Thoracic aorta (tissue), 2 donors: Measurements from ENCODE around the gene KHNYN. TPM values are rescaled to one million over a fixed set of nuclear protein-coding genes. Genes with fewer than 3 reads are reported as not detected.

Source experiments
- ATAC-seq: fragments of 150-250 bp; one replicate; pipeline ENCODE4 v1.8.0; 2017; ENCODE audit warnings: low read depth; ENCODE audit not compliant: insufficient number of reproducible peaks, low FRiP score
- DNase-seq: peaks from one replicate; pipeline ENCODE4 v3.0.0-alpha.2; 2020; ENCODE audit warnings: low spot score
- H3K27ac ChIP-seq, 2 donors: fragments of 200-600 bp; sonication (generic); 1 replicate in 1 of 2; 2 replicates in 1 of 2; pipeline ENCODE4 v1.5.1; 2016; ENCODE audit warnings: mild to moderate bottlenecking in 2 of 2, moderate library complexity in 2 of 2
- H3K27me3 ChIP-seq: fragments of 200-600 bp; sonication (generic); replicated peaks from 2 replicates; pipeline ENCODE4 v1.6.0; 2016; ENCODE audit warnings: mild to moderate bottlenecking; ENCODE audit not compliant: insufficient read depth
- H3K36me3 ChIP-seq: fragments of 200-600 bp; sonication (generic); one replicate; pipeline ENCODE4 v1.5.1; 2016
- H3K4me1 ChIP-seq, 2 donors: fragments of 200-600 bp; sonication (generic); 1 replicate in 1 of 2; 2 replicates in 1 of 2; pipeline versions ENCODE4 v1.5.1 to v1.6.0; 2016; ENCODE audit warnings: low read depth in 2 of 2, mild to moderate bottlenecking in 1 of 2; ENCODE audit not compliant: control insufficient read depth in 1 of 2
- H3K4me3 ChIP-seq: fragments of 200-600 bp; sonication (generic); 2 replicates; pipeline ENCODE4 v1.5.1; 2016; ENCODE audit warnings: mild to moderate bottlenecking
- H3K9me3 ChIP-seq: fragments of 200-600 bp; sonication (generic); 2 replicates; pipeline ENCODE4 v1.5.1; 2016
- total RNA-seq, 2 donors: library from RNA; depleted of rRNA; stranded (reverse); fragments of >200 nt; gene quantifications; one replicate each; pipeline versions ENCODE4 v1.1.0 to v1.2.3, GENCODE V29; 2016
- TF ChIP-seq, protein P1 (sequence below): fragments of 200-600 bp; sonication (generic); IDR thresholded peaks from one replicate; pipeline ENCODE4 v1.5.1; 2019; ENCODE audit warnings: antibody characterized with exemption

The KHNYN gene
- total RNA-seq, 2 donors from 2014 or later: 62.8 to 71.6 TPM

DNA sequence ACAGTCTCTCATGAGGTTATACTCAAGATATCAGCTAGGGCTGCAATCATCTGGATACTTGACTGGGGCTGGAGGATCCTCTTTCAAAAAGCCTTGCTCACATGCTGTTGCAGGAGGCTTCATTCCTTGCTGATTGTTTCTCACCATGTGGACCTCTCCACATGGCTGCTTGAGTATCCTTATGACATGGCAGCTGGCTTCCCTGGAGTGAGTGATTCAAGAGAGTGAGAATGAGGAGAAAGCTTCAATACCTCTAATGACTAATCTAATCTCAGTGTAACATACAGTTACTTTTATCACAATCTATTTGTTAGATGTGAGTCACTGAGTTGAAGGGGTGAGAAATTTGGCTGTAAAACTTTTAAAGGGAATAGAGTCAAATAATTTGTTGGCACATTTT lies 27.2 kb downstream of the KHNYN start:
- no peak overlapping the region for H3K4me3 ChIP-seq
- H3K27me3 ChIP-seq: no peaks in the 10 kb centered on the region
- DNase-seq (no peak), ATAC-seq (no peak)
- no peak overlapping the region for H3K27ac ChIP-seq
- H3K36me3 ChIP-seq: no peaks in the 10 kb centered on the region
- no peaks in the 10 kb centered on the region for H3K4me1 ChIP-seq
- no peaks in the 10 kb centered on the region for H3K9me3 ChIP-seq
- TF ChIP-seq, protein P1, sequence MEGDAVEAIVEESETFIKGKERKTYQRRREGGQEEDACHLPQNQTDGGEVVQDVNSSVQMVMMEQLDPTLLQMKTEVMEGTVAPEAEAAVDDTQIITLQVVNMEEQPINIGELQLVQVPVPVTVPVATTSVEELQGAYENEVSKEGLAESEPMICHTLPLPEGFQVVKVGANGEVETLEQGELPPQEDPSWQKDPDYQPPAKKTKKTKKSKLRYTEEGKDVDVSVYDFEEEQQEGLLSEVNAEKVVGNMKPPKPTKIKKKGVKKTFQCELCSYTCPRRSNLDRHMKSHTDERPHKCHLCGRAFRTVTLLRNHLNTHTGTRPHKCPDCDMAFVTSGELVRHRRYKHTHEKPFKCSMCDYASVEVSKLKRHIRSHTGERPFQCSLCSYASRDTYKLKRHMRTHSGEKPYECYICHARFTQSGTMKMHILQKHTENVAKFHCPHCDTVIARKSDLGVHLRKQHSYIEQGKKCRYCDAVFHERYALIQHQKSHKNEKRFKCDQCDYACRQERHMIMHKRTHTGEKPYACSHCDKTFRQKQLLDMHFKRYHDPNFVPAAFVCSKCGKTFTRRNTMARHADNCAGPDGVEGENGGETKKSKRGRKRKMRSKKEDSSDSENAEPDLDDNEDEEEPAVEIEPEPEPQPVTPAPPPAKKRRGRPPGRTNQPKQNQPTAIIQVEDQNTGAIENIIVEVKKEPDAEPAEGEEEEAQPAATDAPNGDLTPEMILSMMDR: no peak

DNA sequence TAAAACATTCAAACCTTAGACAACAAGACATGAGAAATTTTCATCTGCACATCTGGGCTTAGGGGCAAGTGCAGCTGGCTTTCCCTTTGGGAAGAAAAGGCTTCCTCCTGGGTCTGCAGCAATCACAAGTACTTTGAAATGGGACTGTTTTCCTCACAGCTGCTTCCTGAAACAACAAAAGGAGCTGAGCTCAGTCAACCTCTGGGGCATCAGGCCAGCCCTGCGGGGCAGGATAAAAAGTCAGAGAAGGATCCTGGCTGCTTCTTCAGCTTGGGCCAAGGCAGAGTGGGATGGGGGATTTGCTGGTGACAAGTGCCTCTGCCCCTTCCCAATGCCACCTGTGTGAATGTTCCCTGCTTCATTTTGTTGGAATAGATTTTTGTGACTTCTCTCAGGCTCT lies 29.0 kb downstream of the KHNYN start:
- ATAC-seq (no peak), DNase-seq (no peak)
- H3K4me1 ChIP-seq: no peaks in the 10 kb centered on the region
- no peaks in the 10 kb centered on the region for H3K27me3 ChIP-seq
- H3K27ac ChIP-seq: no peak overlapping the region
- H3K36me3 ChIP-seq: no peaks in the 10 kb centered on the region
- no peaks in the 10 kb centered on the region for H3K9me3 ChIP-seq
- TF ChIP-seq, protein P1: no peak
- H3K4me3 ChIP-seq: no peak overlapping the region

DNA sequence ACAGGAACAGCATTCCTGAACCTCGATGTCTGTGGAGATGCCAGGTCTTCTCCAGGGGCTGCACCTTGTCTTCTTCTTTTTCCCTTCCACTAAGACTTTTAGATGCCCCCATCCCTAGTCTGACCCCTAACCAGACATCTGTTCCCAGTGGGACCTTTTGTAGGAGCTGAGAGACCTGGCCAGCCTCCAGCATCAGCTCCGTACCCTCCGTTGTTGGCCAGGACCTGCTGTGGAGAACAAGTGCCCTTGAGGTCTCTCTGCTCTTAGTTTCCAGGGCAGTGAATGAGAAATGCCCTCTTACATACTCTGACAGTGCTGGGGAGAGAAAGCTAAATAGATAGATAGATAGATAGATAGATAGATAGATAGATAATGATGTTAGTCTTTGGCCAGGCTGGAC lies 29.6 kb downstream of the KHNYN start:
- Histone ChIP-seq H3K4me1 (no peaks in the 10 kb centered on the region), H3K27ac (no peak overlapping the region), H3K27me3 (no peaks in the 10 kb centered on the region), H3K9me3 (no peaks in the 10 kb centered on the region), H3K4me3 (no peak overlapping the region), H3K36me3 (no peaks in the 10 kb centered on the region)
- ATAC-seq (no peak), DNase-seq (no peak)
- TF ChIP-seq, protein P1: no peak

DNA sequence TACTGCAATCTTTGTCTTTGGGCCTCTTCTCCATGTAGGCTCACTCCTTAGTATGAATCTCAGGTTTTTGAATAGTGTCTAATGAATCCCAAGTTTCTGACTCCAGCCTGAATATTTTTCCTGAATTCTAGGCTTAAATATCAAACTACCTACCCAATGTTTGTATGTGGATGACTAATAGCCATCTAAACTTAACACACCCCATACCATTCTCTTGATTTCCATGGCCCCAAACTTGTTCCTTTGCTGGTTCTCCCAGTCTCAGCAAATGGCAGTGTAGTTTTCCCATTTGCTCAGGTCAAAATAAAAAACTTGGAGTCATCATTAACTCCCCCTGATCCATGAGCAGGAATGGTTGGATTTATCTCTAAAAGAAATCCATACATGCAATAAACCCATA lies 31.6 kb downstream of the KHNYN start:
- H3K4me1 ChIP-seq: no peaks in the 10 kb centered on the region
- H3K27ac ChIP-seq: no peak overlapping the region
- H3K4me3 ChIP-seq: no peak overlapping the region
- ATAC-seq: no peak
- no peaks in the 10 kb centered on the region for H3K9me3 ChIP-seq
- TF ChIP-seq, protein P1: no peak
- H3K27me3 ChIP-seq: no peaks in the 10 kb centered on the region
- no peaks in the 10 kb centered on the region for H3K36me3 ChIP-seq
- no peak for DNase-seq

GRCh38 chr14:24463017-24463883 lies 33.5 kb downstream of the KHNYN start:
- no peaks in the 10 kb centered on the region for H3K27me3 ChIP-seq
- no peaks in the 10 kb centered on the region for H3K36me3 ChIP-seq
- H3K4me3 ChIP-seq: no peak overlapping the region
- TF ChIP-seq, protein P1: no peak
- no peak for ATAC-seq
- no peak for DNase-seq
- no peak overlapping the region for H3K27ac ChIP-seq
- no peaks in the 10 kb centered on the region for H3K9me3 ChIP-seq
- no peaks in the 10 kb centered on the region for H3K4me1 ChIP-seq
